Inflammatory macrophage treated with lipopolysaccharide for 4 hours (primary cell): ENCODE measurements around the gene AZU1.

Source experiments
- DNase-seq: peaks from one replicate; pipeline ENCODE4 v3.0.0-alpha.2; 2020

AZU1 gene

GRCh38 chr19:827710-828321, at the start of gene AZU1:
Gene AZU1, plus strand, starts transcription at chr19:827837. Its CDS starts 10 bp downstream, at chr19:827847.
- DNase-seq, result peak; percentile 88

DNA sequence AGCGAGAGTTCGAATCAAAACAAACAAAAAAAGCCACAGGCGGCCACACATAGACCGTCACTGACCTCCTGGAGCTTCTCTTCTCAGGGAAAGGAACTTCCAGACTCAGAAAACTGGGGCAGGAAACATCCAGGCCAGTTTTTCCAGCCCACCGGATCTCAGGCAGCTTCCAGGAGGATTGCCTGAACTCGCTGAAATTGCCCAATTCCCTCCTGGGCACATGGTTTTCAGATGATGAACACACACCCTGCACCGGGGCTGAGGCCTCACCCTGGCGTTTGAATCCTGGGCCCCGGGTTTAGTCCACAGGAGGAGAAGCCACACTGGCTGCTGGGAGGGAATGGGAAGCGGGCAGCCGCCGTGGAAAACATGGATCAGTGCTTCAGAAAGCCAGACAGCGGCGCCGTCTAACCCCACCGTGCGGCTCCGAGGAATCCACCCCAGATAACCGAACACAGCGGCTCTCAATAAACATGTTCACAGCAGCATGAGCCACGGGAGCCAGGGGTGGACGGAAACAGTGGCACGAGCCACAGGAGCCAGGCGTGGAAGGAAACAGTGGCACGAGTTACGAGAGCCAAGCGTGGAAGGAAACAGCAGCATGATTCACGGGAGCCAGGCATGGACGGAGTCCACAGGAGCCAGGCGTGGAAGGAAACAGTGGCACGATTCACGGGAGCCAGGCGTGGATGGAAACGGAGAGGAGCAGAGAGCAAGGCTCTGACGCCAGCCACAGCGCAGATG, 48.6 kb upstream of the AZU1 start:
- DNase-seq, result no peak

- DNase-seq, result no peak
Observed at GRCh38 chr19:780935-781334, 46.7 kb upstream of the AZU1 start.

GRCh38 chr19:781800-782184, 45.8 kb upstream of the AZU1 start:
- DNase-seq, result no peak

- DNase-seq, result no peak
Observed at GRCh38 chr19:782185-782877, 45.3 kb upstream of the AZU1 start.

GRCh38 chr19:782878-783668, 44.6 kb upstream of the AZU1 start:
- DNase-seq, result no peak

- DNase-seq, result no peak
Observed at GRCh38 chr19:784541-784940, 43.1 kb upstream of the AZU1 start.

DNA sequence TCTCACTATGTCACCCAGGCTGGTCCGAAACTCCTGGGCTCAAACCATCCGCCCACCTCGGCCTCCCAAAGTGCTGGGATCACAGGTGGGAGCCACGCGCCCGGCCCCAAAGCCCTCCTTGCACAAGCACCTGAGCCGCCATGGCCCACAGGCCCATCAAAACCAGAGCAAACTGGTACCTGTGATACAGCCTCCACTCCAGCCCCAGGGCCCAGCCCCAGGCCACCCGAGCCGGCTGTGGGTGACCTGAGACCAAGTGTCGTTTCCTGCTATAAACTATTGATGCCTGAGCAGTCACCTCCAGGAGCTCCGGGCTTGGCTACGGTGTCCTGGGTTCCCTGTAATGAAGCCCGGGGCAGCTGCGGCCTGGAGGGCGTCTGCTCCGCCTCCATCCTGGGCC, 40.1 kb upstream of the AZU1 start:
- no peak for DNase-seq

- DNase-seq, result no peak
Observed at GRCh38 chr19:788686-788982, 39.0 kb upstream of the AZU1 start.

DNA sequence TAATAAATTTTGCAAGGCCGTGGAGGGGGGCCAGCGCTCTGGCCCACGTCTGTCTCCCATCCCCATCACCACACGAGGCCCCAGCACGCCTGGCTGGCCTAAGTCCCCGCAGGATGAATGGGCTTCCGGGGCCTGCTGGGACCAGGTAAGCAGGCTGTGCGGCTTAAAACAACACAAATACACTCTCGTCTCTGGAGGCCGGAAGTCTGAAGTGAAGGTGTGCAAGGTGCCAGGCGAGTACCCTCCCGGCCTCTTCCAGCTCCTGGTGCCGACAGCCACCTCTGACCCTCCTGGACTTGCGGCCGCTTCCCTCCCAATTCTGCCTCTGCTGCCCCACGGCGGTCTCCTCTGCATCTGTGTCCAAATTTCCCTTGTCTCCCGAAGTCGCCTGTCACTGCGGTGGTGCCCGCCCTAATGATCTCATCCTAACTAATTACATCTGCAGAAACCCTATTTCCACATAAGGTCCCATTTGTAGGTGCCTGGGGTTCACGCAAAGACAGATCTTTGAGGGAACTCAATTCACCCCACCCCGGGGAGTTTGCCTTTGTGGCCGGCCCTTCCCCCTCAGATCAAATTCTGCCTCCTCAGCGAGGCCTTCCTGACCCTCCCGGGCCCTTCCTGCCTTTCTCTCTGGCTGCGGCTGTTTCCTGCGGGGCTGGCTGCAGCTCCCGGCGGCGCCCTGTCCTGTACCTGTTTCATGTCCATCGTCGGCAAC, 38.5 kb upstream of the AZU1 start:
- peak; percentile 62 for DNase-seq

- DNase-seq, result no peak
Observed at GRCh38 chr19:789701-790060, 38.0 kb upstream of the AZU1 start.

GRCh38 chr19:791007-791566, 36.5 kb upstream of the AZU1 start:
- DNase-seq, result no peak

- DNase-seq, result no peak
Observed at GRCh38 chr19:791567-792305, 35.9 kb upstream of the AZU1 start.

- no peak for DNase-seq
Observed at GRCh38 chr19:792306-792885, 35.2 kb upstream of the AZU1 start.

DNA sequence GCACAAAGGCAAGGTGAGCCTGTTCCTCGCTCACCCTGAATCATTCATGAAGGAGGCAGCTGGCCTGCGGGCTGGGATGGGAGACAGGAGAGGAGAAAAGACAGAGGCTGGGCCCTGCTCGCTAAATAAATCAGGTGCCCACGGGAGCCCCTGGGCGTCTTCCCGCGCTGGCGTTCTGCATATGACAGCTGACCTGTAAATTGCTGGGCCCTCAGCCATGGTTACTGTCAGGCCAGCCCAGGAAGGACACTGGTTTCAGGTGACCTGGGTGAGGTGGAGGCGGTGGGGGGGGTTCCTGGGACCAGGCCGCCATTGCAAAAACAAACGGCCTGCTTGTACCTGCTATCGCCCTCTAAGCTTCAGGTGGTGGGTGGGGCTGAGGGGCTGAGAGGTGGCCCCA, 33.8 kb upstream of the AZU1 start:
- no peak for DNase-seq

- no peak for DNase-seq
Observed at GRCh38 chr19:795073-795611, 32.5 kb upstream of the AZU1 start.

GRCh38 chr19:795691-796581, 31.7 kb upstream of the AZU1 start:
- DNase-seq, result no peak

DNA sequence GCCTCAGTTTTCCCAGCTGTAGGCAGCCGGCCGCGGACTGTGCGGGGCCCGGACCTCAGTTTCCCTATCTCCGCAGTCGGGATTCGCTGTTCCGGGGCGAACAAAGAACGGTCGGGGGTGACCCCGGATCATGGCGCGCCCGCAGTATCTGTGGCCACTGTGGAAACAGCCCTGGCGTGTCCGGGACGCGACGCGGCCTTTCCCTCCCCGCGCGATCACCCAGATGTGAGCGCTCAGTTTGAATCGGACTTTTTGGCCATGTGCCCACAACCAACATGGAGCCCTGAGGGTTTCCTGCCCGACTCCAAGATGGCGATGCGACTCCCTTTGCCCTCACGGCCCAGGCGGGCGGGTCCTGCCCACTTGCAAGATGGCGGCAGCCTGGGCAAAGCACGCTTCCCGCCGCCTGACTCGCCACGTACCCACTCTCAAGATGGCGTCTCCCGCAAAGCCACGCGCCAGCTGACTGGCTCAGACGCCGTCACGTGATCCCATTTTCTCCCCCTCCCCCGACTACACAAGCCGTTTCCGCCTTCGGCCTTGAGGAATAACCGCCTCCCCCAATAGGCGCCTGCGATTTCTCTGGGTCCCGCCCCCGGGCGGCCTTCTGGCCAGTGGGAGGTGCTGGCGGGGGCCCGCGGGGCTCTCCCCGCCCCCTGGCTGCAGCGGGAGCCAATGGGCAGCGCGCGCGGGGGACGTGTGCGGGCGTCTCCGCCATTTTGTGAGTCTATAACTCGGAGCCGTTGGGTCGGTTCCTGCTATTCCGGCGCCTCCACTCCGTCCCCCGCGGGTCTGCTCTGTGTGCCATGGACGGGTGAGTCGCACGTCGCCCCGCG, 30.7 kb upstream of the AZU1 start, which contains the start of gene PTBP1:
TSS of gene PTBP1 (plus strand) at position 761 of the 836 bp plus-strand sequence. CDS start at position 807, 46 bp downstream.
- peak; percentile 100 for DNase-seq
